Right atrium auricular region (tissue), 2 donors: Measurements from ENCODE around the gene ZNF469. TPM values are rescaled to one million over a fixed set of nuclear protein-coding genes. Genes with fewer than 3 reads are reported as not detected.
A peak's percentile ranks its signal among the peaks of the same experiment; 100 is the strongest.

Experiments
- DNase-seq: peaks from one replicate; pipeline ENCODE4 v3.0.0-alpha.2; 2019; ENCODE audit warnings: low spot score
- H3K27ac ChIP-seq, 2 donors: fragments of 200-600 bp; sonication (generic); 1 replicate in 1 of 2; 2 replicates in 1 of 2; pipeline ENCODE4 v1.5.1; 2016 to 2019
- H3K27me3 ChIP-seq, 2 donors: fragments of 200-600 bp; sonication (generic); one replicate each; pipeline versions ENCODE4 v1.5.1 to v1.6.0; 2017 to 2019
- H3K36me3 ChIP-seq: fragments of 200-600 bp; sonication (generic); one replicate; pipeline ENCODE4 v1.5.1; 2016
- H3K4me1 ChIP-seq, 2 donors: fragments of 200-600 bp; sonication (generic); one replicate each; pipeline versions ENCODE4 v1.5.1 to v1.6.0; 2017 to 2019
- H3K4me3 ChIP-seq, 2 donors: fragments of 200-600 bp; sonication (generic); 1 replicate in 1 of 2; 2 replicates in 1 of 2; pipeline ENCODE4 v1.5.1; 2017 to 2019; ENCODE audit warnings: mild to moderate bottlenecking in 1 of 2, moderate library complexity in 1 of 2
- H3K9me3 ChIP-seq, 2 donors: fragments of 200-600 bp; sonication (generic); one replicate each; pipeline ENCODE4 v1.5.1; 2019
- CTCF ChIP-seq, 2 donors: fragments of 200-600 bp; sonication (generic); IDR thresholded peaks; one replicate each; pipeline ENCODE4 v1.5.1; 2019; ENCODE audit warnings: antibody characterized with exemption in 2 of 2
- total RNA-seq, 2 donors: library from RNA; depleted of rRNA; stranded (reverse); fragments of >200 nt; gene quantifications; one replicate each; pipeline ENCODE4 v1.1.0, GENCODE V29; 2016

ZNF469 gene
- total RNA-seq, 2 donors from 2014 or later = 0.56 to 0.83 TPM

GRCh38 chr16:88373211-88373610 lies 9.5 kb upstream of the ZNF469 start:
- TF ChIP-seq CTCF (IDR thresholded peaks at IDR 0.05) = no peak
- no peak for DNase-seq
- Histone ChIP-seq H3K27ac (no peak overlapping the region), H3K9me3 (no peaks in the 10 kb centered on the region), H3K27me3 (no peaks in the 10 kb centered on the region), H3K4me1 (no peaks in the 10 kb centered on the region), H3K36me3 (no peaks in the 10 kb centered on the region), H3K4me3 (no peak overlapping the region)

- DNase-seq = no peak
- Histone ChIP-seq H3K27me3 (no peaks in the 10 kb centered on the region), H3K4me3 (no peak overlapping the region), H3K9me3 (no peaks in the 10 kb centered on the region), H3K36me3 (no peaks in the 10 kb centered on the region), H3K4me1 (no peaks in the 10 kb centered on the region), H3K27ac (no peak overlapping the region)
- no peak for TF ChIP-seq CTCF (IDR thresholded peaks at IDR 0.05)
These were observed 8.7 kb upstream of the ZNF469 start for GRCh38 chr16:88373927-88374492.

GRCh38 chr16:88374736-88375135 lies 8.0 kb upstream of the ZNF469 start:
- H3K4me1 ChIP-seq = no peaks in the 10 kb centered on the region
- no peak for TF ChIP-seq CTCF (IDR thresholded peaks at IDR 0.05)
- no peak for DNase-seq
- H3K4me3 ChIP-seq = no peak overlapping the region
- H3K9me3 ChIP-seq = no peaks in the 10 kb centered on the region
- H3K27ac ChIP-seq = no peak overlapping the region
- H3K36me3 ChIP-seq = no peaks in the 10 kb centered on the region
- no peaks in the 10 kb centered on the region for H3K27me3 ChIP-seq

- no peak overlapping the region for H3K27ac ChIP-seq
- no peaks in the 10 kb centered on the region for H3K36me3 ChIP-seq
- no peak for DNase-seq
- no peaks in the 10 kb centered on the region for H3K27me3 ChIP-seq
- no peak overlapping the region for H3K4me3 ChIP-seq
- no peaks in the 10 kb centered on the region for H3K4me1 ChIP-seq
- H3K9me3 ChIP-seq = no peaks in the 10 kb centered on the region
- no peak for TF ChIP-seq CTCF (IDR thresholded peaks at IDR 0.05)
These were observed 7.4 kb upstream of the ZNF469 start for GRCh38 chr16:88375236-88375975.

GRCh38 chr16:88375996-88376834 lies 6.5 kb upstream of the ZNF469 start:
- no peaks in the 10 kb centered on the region for H3K36me3 ChIP-seq
- no peaks in the 10 kb centered on the region for H3K9me3 ChIP-seq
- H3K27ac ChIP-seq = peak overlapping the region in 1 of 2 donors; percentile 46
- DNase-seq = no peak
- H3K4me3 ChIP-seq = no peak overlapping the region
- H3K4me1 ChIP-seq = no peaks in the 10 kb centered on the region
- H3K27me3 ChIP-seq = no peaks in the 10 kb centered on the region
- TF ChIP-seq CTCF (IDR thresholded peaks at IDR 0.05) = no peak
